Measurements from ENCODE around the gene PPDPF. TPM values are rescaled to one million over a fixed set of nuclear protein-coding genes. Genes with fewer than 3 reads are reported as not detected.

The PPDPF gene
- total and polyA plus RNA-seq, 2 donors (not counting 3 experiments of a cell fraction or from before 2014, with no cell fraction given) = 52.2 to 219 TPM

- dilution Hi-C loops (cut with MboI; ENCODE audit: extremely low pct_ligation_motif_present, low sequenced_read_pairs) (no loop called here), intact Hi-C loops (cut with micrococcal nuclease) (no loop called here)
- H3K4me2 ChIP-seq (ENCODE audit: insufficient read depth, low read length) = no peak overlapping the region
- H3K9me3 ChIP-seq (replicated peaks; ENCODE audit: control insufficient read depth, insufficient read depth, low read length) = no peaks in the 10 kb centered on the region
- no peak overlapping the region for H2AFZ ChIP-seq (ENCODE audit: low read depth, low read length)
- H3K27me3 ChIP-seq (ENCODE audit: control insufficient read depth in 2 of 2, insufficient read depth in 2 of 2, low read length in 2 of 2) = peaks cover 21% of the 10 kb centered on the region in 2 experiments
- FAIRE-seq (no peak), DNase-seq (ENCODE audit: low read depth, low spot score) (no peak)
- H3K4me1 ChIP-seq (ENCODE audit: control insufficient read depth, extremely low read depth, insufficient read depth, low read length) = no peaks in the 10 kb centered on the region
- H3K4me3 ChIP-seq (replicated peaks in 1 of 3; ENCODE audit: insufficient read depth in 1 of 3, low read depth in 1 of 3, low read length in 3 of 3) = no peak overlapping the region
- no peak overlapping the region for H3K9ac ChIP-seq (replicated peaks; ENCODE audit: extremely low read depth, insufficient read depth, low read length)
- H3K36me3 ChIP-seq (ENCODE audit: control insufficient read depth in 2 of 2, extremely low read depth in 1 of 2, insufficient read depth in 2 of 2, low read length in 2 of 2) = no peaks in the 10 kb centered on the region
- H3K9me1 ChIP-seq (replicated peaks; ENCODE audit: control insufficient read depth, extremely low read depth, insufficient read depth, low read length) = no peaks in the 10 kb centered on the region
- no TSS peak for BruUV-seq (replicated peaks)
- no peaks in the 10 kb centered on the region for H3K79me2 ChIP-seq (ENCODE audit: control insufficient read depth, insufficient read depth, low read length)
- CTCF ChIA-PET = interaction anchor here (1.2 to 3.2 kb wide), 2 partner anchors 17 to 18 kb away, joined by 4 to 11 read pairs; no protein-coding TSS in a partner anchor
- H3K27ac ChIP-seq (ENCODE audit: insufficient read depth, low read depth, low read length) = no peak overlapping the region
- POLR2A ChIA-PET = no interaction called here
- no peaks in the 10 kb centered on the region for H4K20me1 ChIP-seq (replicated peaks; ENCODE audit: control insufficient read depth, extremely low read depth, insufficient read depth, low read length)
- TF ChIP-seq MYC (IDR thresholded peaks at IDR 0.05; ENCODE audit: low read depth, low read length) = no peak
- TF ChIP-seq CTCF (IDR thresholded peaks at IDR 0.05; ENCODE audit: extremely low read depth in 1 of 2, insufficient read depth in 1 of 2, low read depth in 1 of 2, low read length in 2 of 2) = no peak
- no peak for TF ChIP-seq JUN (IDR thresholded peaks at IDR 0.05; ENCODE audit: borderline replicate concordance, insufficient read depth, insufficient read length, low read depth)
- no peak for TF ChIP-seq POLR2A (IDR thresholded peaks at IDR 0.05; ENCODE audit: low read depth, low read length)
- TF ChIP-seq POLR2AphosphoS5 (IDR thresholded peaks at IDR 0.05; ENCODE audit: insufficient read depth, low read depth, low read length) = no peak
- TF ChIP-seq MAX (IDR thresholded peaks at IDR 0.05; ENCODE audit: insufficient read depth, insufficient read length) = no peak
- no peak for TF ChIP-seq GATA2 (IDR thresholded peaks at IDR 0.05; ENCODE audit: insufficient read depth, insufficient read length, low read depth, low read length)
Measured at GRCh38 chr20:63477944-63478343, 42.6 kb upstream of the PPDPF start.
